Ascending aorta (tissue), 2 donors: ENCODE measurements around the gene ARMH1. TPM values are rescaled to one million over a fixed set of nuclear protein-coding genes. Genes with fewer than 3 reads are reported as not detected.
"Not testable (repeated sequence)": the region's sequence is repeated elsewhere in the genome, so short reads cannot be mapped to it uniquely, and the experiment has no call there.

Source experiments
- DNase-seq, 2 donors: peaks; one replicate each; pipeline ENCODE4 v3.0.0-alpha.2; 2019; ENCODE audit warnings: low spot score in 2 of 2
- H3K27ac ChIP-seq, 2 donors: fragments of 200-600 bp; sonication (generic); one replicate each; pipeline ENCODE4 v1.5.1; 2016 to 2017; ENCODE audit warnings: mild to moderate bottlenecking in 1 of 2
- H3K27me3 ChIP-seq: fragments of 200-600 bp; sonication (generic); one replicate; pipeline ENCODE4 v1.5.1; 2017
- H3K36me3 ChIP-seq, 2 donors: fragments of 200-600 bp; sonication (generic); one replicate each; pipeline ENCODE4 v1.5.1; 2016
- H3K4me1 ChIP-seq, 2 donors: fragments of 200-600 bp; sonication (generic); one replicate each; pipeline ENCODE4 v1.5.1; 2016 to 2017; ENCODE audit warnings: mild to moderate bottlenecking in 1 of 2
- H3K4me3 ChIP-seq, 2 donors: fragments of 200-600 bp; sonication (generic); one replicate each; pipeline ENCODE4 v1.5.1; 2016 to 2017; ENCODE audit warnings: mild to moderate bottlenecking in 1 of 2
- H3K9me3 ChIP-seq, 2 donors: fragments of 200-600 bp; sonication (generic); one replicate each; pipeline ENCODE4 v1.5.1; 2016
- CTCF ChIP-seq, 3 experiments: fragments of 200-600 bp in 2 of 3; fragments of 450-650 bp in 1 of 3; sonication (generic) in 2 of 3; IDR thresholded peaks; one replicate each; pipeline ENCODE4 v1.5.1; 2016 to 2019; ENCODE audit warnings: antibody characterized with exemption in 3 of 3, mild to moderate bottlenecking in 1 of 3, moderate library complexity in 1 of 3
- intact Hi-C: fragments of 100-400 bp; cut with DNase I; formaldehyde crosslinking; loops from one replicate; pipeline ENCODE4 v1.15.1; 2023
- total RNA-seq: library from RNA; depleted of rRNA; stranded (reverse); fragments of >200 nt; gene quantifications from one replicate; pipeline ENCODE4 v1.1.0, GENCODE V29; 2016

The ARMH1 gene
- total RNA-seq, 1 donor from 2014 or later: not detected

- no peak for DNase-seq
- H3K36me3 ChIP-seq: no peaks in the 10 kb centered on the region
- no peaks in the 10 kb centered on the region for H3K27me3 ChIP-seq
- peaks cover 3 to 11% of the 10 kb centered on the region in 2 donors for H3K4me1 ChIP-seq
- no peak overlapping the region for H3K27ac ChIP-seq
- intact Hi-C loops: no loop called here
- H3K4me3 ChIP-seq: no peak overlapping the region
- H3K9me3 ChIP-seq: no peaks in the 10 kb centered on the region
- TF ChIP-seq CTCF (IDR thresholded peaks at IDR 0.05): no peak
These were observed 61.5 kb downstream of the ARMH1 start for GRCh38 chr1:44735992-44736391.

- intact Hi-C loops: loop anchor here (1.0 kb wide), 2 partner anchors 9 to 36 kb away; partner anchors contain the start of gene RPS8
- Histone ChIP-seq H3K4me3 (peak overlapping the region; percentile 53 to 63), H3K27ac (peak overlapping the region; percentile 77 to 82)
These were observed 64.4 kb downstream of the ARMH1 start for GRCh38 chr1:44738953-44739306.

GRCh38 chr1:44739307-44740178 is 65.0 kb downstream of the ARMH1 start, which contains the start of gene KIF2C:
KIF2C (plus strand) TSS chr1:44739837; CDS start chr1:44739933, 96 bp downstream.
- Histone ChIP-seq H3K27me3 (no peaks in the 10 kb centered on the region), H3K27ac (peak within 1 kb of the TSS; percentile 77 to 82), H3K9me3 (no peaks in the 10 kb centered on the region), H3K4me1 (peaks cover 3 to 6% of the 10 kb centered on the region in 2 donors), H3K4me3 (peak within 1 kb of the TSS; percentile 53 to 63), H3K36me3 (no peaks in the 10 kb centered on the region)
- no peak for TF ChIP-seq CTCF (IDR thresholded peaks at IDR 0.05)
- DNase-seq: peak; percentile 85 to 98
- intact Hi-C loops: loop anchor here (1.0 kb wide), 2 partner anchors 9 to 36 kb away; partner anchors contain the start of gene RPS8

More at GRCh38 chr1:44738953-44739306, 64.4 kb downstream of the ARMH1 start:
- H3K9me3 ChIP-seq, DNase-seq, H3K4me1 ChIP-seq, H3K36me3 ChIP-seq, H3K27me3 ChIP-seq: not testable (repeated sequence)

GRCh38 chr1:44740179-44740617 is 65.7 kb downstream of the ARMH1 start:
- Histone ChIP-seq H3K36me3 (no peaks in the 10 kb centered on the region), H3K4me3 (peak overlapping the region; percentile 53 to 63), H3K27me3 (no peaks in the 10 kb centered on the region), H3K9me3 (no peaks in the 10 kb centered on the region), H3K27ac (peak overlapping the region; percentile 77 to 82), H3K4me1 (peaks cover 3 to 6% of the 10 kb centered on the region in 2 donors)
- intact Hi-C loops: no loop called here
- DNase-seq: no peak
- TF ChIP-seq CTCF (IDR thresholded peaks at IDR 0.05): no peak

GRCh38 chr1:44743211-44743610 is 68.7 kb downstream of the ARMH1 start:
- Histone ChIP-seq H3K4me3 (no peak overlapping the region), H3K9me3 (no peaks in the 10 kb centered on the region), H3K4me1 (peaks cover 3 to 6% of the 10 kb centered on the region in 2 donors), H3K36me3 (no peaks in the 10 kb centered on the region), H3K27me3 (no peaks in the 10 kb centered on the region), H3K27ac (no peak overlapping the region)
- intact Hi-C loops: no loop called here
- no peak for TF ChIP-seq CTCF (IDR thresholded peaks at IDR 0.05)
- no peak for DNase-seq

GRCh38 chr1:44747878-44748277 is 73.4 kb downstream of the ARMH1 start:
- no peak overlapping the region for H3K27ac ChIP-seq
- H3K36me3 ChIP-seq: no peaks in the 10 kb centered on the region
- no peaks in the 10 kb centered on the region for H3K4me1 ChIP-seq
- no peaks in the 10 kb centered on the region for H3K9me3 ChIP-seq
- no peaks in the 10 kb centered on the region for H3K27me3 ChIP-seq
- no peak overlapping the region for H3K4me3 ChIP-seq
- TF ChIP-seq CTCF (IDR thresholded peaks at IDR 0.05): no peak
- intact Hi-C loops: no loop called here
- no peak for DNase-seq
